Activated T-cell treated with anti-CD3 and anti-CD28 coated beads, Interleukin-2, amount 50 U/mL, for 72 hours (primary cell): ENCODE measurements around the gene DHCR24. TPM values are rescaled to one million over a fixed set of nuclear protein-coding genes. Genes with fewer than 3 reads are reported as not detected.

Experiments used
- ATAC-seq, 2 donors: fragments of 150-1000 bp; cut with Tn5 transposase; replicated peaks in 1 of 2; 2 replicates each; pipeline ENCODE4 v1.10.0; 2021; ENCODE audit warnings: moderate library complexity in 2 of 2, mild to moderate bottlenecking in 1 of 2
- DNase-seq, 2 donors: peaks; one replicate each; pipeline ENCODE4 v3.0.0; 2021 to 2022; ENCODE audit warnings: mixed read lengths in 1 of 2
- H3K27ac Mint-ChIP-seq: one replicate; pipeline ENCODE4 v1.8.0; 2022; ENCODE audit warnings: mild to moderate bottlenecking, moderate library complexity, mixed read lengths
- H3K27me3 Mint-ChIP-seq: one replicate; pipeline ENCODE4 v1.8.0; 2022; ENCODE audit warnings: low read depth, mixed read lengths
- H3K36me3 Mint-ChIP-seq, 2 donors: one replicate each; pipeline ENCODE4 v1.8.0; 2022; ENCODE audit warnings: mixed read lengths in 2 of 2, mild to moderate bottlenecking in 1 of 2; ENCODE audit not compliant: insufficient read depth in 2 of 2
- H3K4me1 Mint-ChIP-seq: one replicate; pipeline ENCODE4 v1.8.0; 2022; ENCODE audit warnings: low read depth, mixed read lengths
- H3K4me3 Mint-ChIP-seq, 2 donors: one replicate each; pipeline ENCODE4 v1.8.0; 2022; ENCODE audit warnings: mild to moderate bottlenecking in 2 of 2, mixed read lengths in 2 of 2, moderate library complexity in 2 of 2
- H3K9me3 Mint-ChIP-seq, 2 donors: one replicate each; pipeline ENCODE4 v1.8.0; 2022; ENCODE audit warnings: mixed read lengths in 2 of 2
- total RNA-seq, 2 donors: library from RNA; stranded (reverse); gene quantifications; one replicate each; pipeline ENCODE4 v1.2.3, GENCODE V29; 2022

The DHCR24 gene
- total RNA-seq, 2 donors from 2014 or later, result 17.3 to 17.7 TPM

DNA sequence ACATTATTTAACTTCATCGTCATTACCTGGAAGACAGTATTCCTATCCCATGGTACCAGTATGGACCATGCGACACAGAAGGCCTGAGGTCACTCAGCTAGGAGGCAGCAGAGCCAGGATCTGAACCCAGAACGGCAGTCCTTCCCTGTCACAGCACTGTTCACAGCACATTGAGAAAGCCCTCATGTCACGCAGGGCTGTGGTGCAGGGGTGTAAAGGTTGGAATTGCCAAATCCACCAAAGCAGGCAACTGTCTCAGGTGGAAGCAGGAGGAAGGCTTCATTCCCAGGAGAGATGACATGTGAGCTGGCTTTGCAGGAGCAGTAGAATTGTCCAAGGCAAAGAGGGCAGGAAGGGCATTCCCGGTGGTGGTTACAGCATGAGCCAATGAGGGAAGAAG lies 75.9 kb downstream of the DHCR24 start:
- Mint-ChIP-seq H3K27ac (no peak overlapping the region), H3K4me1 (peaks cover 12% of the 10 kb centered on the region), H3K36me3 (no peaks in the 10 kb centered on the region), H3K4me3 (no peak overlapping the region), H3K9me3 (no peaks in the 10 kb centered on the region), H3K27me3 (peaks cover 5% of the 10 kb centered on the region)
- ATAC-seq, result no peak
- no peak for DNase-seq

- Mint-ChIP-seq H3K27ac (no peak overlapping the region), H3K9me3 (no peaks in the 10 kb centered on the region), H3K4me1 (peaks cover 15% of the 10 kb centered on the region), H3K36me3 (no peaks in the 10 kb centered on the region), H3K4me3 (no peak overlapping the region), H3K27me3 (peaks cover 5% of the 10 kb centered on the region)
- ATAC-seq, result peak; percentile 79 to 81
- peak; percentile 74 to 78 for DNase-seq
These were observed 76.6 kb downstream of the DHCR24 start for GRCh38 chr1:54810153-54810942.

- no peak for DNase-seq
- no peak overlapping the region for H3K4me3 Mint-ChIP-seq
- H3K27ac Mint-ChIP-seq, result no peak overlapping the region
- no peak for ATAC-seq
- H3K27me3 Mint-ChIP-seq, result peaks cover 5% of the 10 kb centered on the region
- no peaks in the 10 kb centered on the region for H3K9me3 Mint-ChIP-seq
- H3K36me3 Mint-ChIP-seq, result no peaks in the 10 kb centered on the region
- H3K4me1 Mint-ChIP-seq, result peaks cover 22% of the 10 kb centered on the region
These were observed 77.4 kb downstream of the DHCR24 start for GRCh38 chr1:54809496-54810074.

DNA sequence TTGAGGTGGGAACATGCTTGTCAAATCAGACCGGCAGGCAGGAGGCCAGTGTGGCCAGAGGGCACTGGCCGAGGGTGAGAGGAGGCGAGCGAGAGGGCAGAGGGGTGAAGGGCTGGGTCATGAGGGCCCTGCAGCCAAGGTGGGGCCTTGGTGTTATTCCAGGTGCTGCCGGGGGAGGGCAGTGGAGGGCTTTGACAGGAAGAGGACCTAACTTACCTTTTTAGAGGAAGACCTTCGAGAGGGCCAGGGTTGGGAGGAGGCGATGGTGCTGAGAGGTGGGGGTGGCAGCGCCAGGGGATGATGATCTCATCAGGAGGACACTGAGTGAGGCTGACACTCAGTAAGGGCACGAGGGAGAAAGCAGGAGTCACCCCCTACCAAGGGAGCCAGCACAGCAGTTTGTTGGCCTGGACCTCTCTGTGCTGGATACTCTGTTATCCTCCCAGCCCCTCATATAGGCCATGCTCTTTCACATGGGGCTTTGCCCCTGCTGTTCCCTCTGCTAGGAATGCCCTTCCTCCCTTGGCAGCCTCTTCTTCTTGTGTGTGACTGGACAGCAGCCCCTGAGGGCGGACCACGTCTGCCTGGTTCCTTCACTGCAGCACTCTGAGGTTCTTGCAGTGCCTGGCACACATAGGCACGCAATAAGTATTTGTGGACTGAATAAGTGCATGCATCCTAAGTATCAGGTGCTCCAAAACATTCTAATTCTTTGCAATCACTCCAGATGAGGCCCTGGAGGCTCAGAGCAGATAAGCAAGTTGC lies 78.4 kb downstream of the DHCR24 start:
- Mint-ChIP-seq H3K4me1 (peaks cover 32% of the 10 kb centered on the region), H3K27me3 (peaks cover 5% of the 10 kb centered on the region), H3K4me3 (no peak overlapping the region), H3K36me3 (no peaks in the 10 kb centered on the region), H3K9me3 (no peaks in the 10 kb centered on the region), H3K27ac (no peak overlapping the region)
- ATAC-seq, result no peak
- DNase-seq, result no peak

- no peaks in the 10 kb centered on the region for H3K36me3 Mint-ChIP-seq
- H3K4me3 Mint-ChIP-seq, result no peak overlapping the region
- DNase-seq (no peak), ATAC-seq (no peak)
- peaks cover 5% of the 10 kb centered on the region for H3K27me3 Mint-ChIP-seq
- H3K9me3 Mint-ChIP-seq, result no peaks in the 10 kb centered on the region
- H3K4me1 Mint-ChIP-seq, result peaks cover 33% of the 10 kb centered on the region
- no peak overlapping the region for H3K27ac Mint-ChIP-seq
These were observed 79.2 kb downstream of the DHCR24 start for GRCh38 chr1:54807756-54808155.

GRCh38 chr1:54806931-54807611 lies 79.9 kb downstream of the DHCR24 start:
- Mint-ChIP-seq H3K36me3 (no peaks in the 10 kb centered on the region), H3K9me3 (no peaks in the 10 kb centered on the region), H3K4me1 (peaks cover 35% of the 10 kb centered on the region), H3K4me3 (no peak overlapping the region), H3K27me3 (peaks cover 5% of the 10 kb centered on the region), H3K27ac (no peak overlapping the region)
- DNase-seq (peak; percentile 57), ATAC-seq (peak; percentile 63 to 66)

DNA sequence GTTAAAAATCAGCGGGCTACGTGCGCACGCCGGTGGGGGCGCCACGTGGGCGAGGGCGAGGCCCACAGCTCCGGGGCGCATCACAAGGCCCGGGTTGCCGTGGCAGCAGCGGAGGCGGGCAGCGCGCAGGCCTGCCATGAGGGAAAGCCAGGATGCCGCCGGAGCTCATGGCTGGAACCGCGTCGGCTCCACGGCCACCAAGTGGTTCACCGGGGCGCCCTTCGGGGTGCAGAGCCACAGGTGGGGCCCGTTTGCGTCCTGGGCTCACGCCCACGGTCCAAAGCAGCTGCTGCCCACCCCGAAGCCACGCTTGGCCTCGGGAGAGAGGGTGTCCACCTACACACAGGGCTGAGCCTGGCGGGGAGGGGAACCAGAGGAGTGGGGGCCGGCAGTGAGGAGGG lies 81.0 kb downstream of the DHCR24 start:
- H3K27ac Mint-ChIP-seq, result no peak overlapping the region
- DNase-seq (no peak), ATAC-seq (no peak)
- no peaks in the 10 kb centered on the region for H3K9me3 Mint-ChIP-seq
- H3K4me1 Mint-ChIP-seq, result peaks cover 42% of the 10 kb centered on the region
- H3K27me3 Mint-ChIP-seq, result peaks cover 5% of the 10 kb centered on the region
- no peaks in the 10 kb centered on the region for H3K36me3 Mint-ChIP-seq
- H3K4me3 Mint-ChIP-seq, result no peak overlapping the region

DNA sequence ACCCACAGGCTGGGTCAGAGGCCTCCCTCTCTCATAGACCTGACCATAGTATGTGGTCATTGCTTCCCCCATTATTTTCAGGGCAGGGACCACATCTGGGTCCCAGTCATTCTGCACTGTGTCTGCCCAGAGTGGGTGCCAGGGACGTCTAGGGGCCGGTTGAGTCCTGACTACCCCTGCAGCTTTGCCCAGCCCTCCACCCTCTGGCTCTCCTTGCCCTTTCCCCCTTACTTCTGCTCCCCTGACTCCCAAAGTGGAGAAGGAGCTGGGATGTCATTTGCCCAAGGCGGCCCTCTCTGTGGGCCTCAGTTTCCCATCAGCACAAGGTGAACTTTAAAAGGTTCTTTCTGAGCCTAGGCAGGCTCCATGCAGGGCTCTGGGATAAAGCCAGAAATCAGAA lies 81.5 kb downstream of the DHCR24 start:
- Mint-ChIP-seq H3K4me1 (peaks cover 42% of the 10 kb centered on the region), H3K36me3 (no peaks in the 10 kb centered on the region), H3K4me3 (no peak overlapping the region), H3K9me3 (no peaks in the 10 kb centered on the region), H3K27me3 (peaks cover 5% of the 10 kb centered on the region), H3K27ac (no peak overlapping the region)
- ATAC-seq (no peak), DNase-seq (no peak)

GRCh38 chr1:54804471-54805132 lies 82.4 kb downstream of the DHCR24 start:
- DNase-seq, result peak; percentile 52 to 57
- H3K27ac Mint-ChIP-seq, result peak overlapping the region; percentile 60

GRCh38 chr1:54803761-54804470 lies 83.1 kb downstream of the DHCR24 start:
- peak in 1 of 2 donors; percentile 10 for ATAC-seq
- Mint-ChIP-seq H3K27me3 (no peaks in the 10 kb centered on the region), H3K9me3 (no peaks in the 10 kb centered on the region), H3K36me3 (no peaks in the 10 kb centered on the region), H3K4me3 (peak overlapping the region in 1 of 2 donors; percentile 61), H3K27ac (no peak overlapping the region), H3K4me1 (peaks cover 53% of the 10 kb centered on the region)
- DNase-seq, result no peak

More at GRCh38 chr1:54804471-54805132, 82.4 kb downstream of the DHCR24 start:
- Mint-ChIP-seq H3K36me3 (no peaks in the 10 kb centered on the region), H3K4me1 (peaks cover 46% of the 10 kb centered on the region), H3K4me3 (peak overlapping the region; percentile 20 to 61), H3K9me3 (no peaks in the 10 kb centered on the region), H3K27me3 (no peaks in the 10 kb centered on the region)
- peak; percentile 47 to 61 for ATAC-seq

DNA sequence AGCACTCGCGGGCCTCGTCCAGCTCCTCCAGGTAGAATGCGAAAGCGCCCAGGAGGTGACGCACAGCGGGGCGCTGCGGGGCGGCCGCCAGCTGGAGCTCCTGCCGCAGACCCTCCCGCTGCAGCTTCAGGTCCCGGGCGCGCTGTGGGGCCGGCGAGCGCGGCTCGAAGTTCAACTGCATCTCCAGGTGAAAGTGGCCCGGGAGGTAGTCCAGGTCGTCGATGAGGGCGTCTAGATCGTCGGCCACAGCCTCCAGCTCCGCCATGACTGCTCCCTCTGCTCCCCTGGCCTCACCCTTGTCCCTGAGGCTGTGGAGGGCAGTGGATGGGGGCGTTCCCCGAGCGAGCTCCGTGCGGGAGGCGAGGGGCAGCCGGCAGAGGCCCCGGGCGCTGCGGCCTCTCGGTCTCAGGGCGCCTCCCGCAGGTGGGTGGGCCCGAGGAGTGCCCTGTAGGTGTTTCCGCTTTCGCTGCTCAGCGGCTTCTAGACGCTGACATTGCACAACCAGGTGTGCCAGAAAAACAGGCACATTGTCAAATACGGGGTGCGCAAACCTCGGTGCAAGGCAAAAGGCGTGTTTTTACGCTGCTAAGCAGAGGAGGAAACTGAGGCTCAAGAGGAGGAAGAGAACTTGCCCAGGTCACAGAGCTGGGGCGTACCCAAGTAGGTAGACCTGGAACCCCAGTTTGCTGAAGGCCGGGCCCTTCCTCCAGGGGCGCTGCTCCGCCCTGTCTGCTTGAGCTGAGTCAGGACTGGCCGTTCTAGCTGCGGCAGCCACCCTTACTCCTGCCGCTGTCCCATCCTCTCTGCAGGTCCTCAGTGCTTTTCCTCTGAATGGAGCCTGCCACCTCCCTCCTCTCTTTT lies 85.9 kb downstream of the DHCR24 start, which contains the start of gene TTC22:
Gene TTC22 (minus strand): TSS at position 425 of the 861 bp plus-strand sequence. CDS start 160 bp downstream, at position 265.
- DNase-seq (peak; percentile 80 to 84), ATAC-seq (peak; percentile 66 to 67)
- peaks cover 1 to 2% of the 10 kb centered on the region in 2 donors for H3K36me3 Mint-ChIP-seq
- peaks cover 80% of the 10 kb centered on the region for H3K4me1 Mint-ChIP-seq
- H3K4me3 Mint-ChIP-seq, result peak within 1 kb of the TSS; percentile 94 to 96
- H3K27ac Mint-ChIP-seq, result peak within 1 kb of the TSS; percentile 95
- no peaks in the 10 kb centered on the region for H3K27me3 Mint-ChIP-seq
- H3K9me3 Mint-ChIP-seq, result no peaks in the 10 kb centered on the region
